CD4-positive, alpha-beta T cell (primary cell): ENCODE measurements around the gene LDHD. TPM values are rescaled to one million over a fixed set of nuclear protein-coding genes. Genes with fewer than 3 reads are reported as not detected.

ENCODE experiments used
- ATAC-seq: fragments of 200-7000 bp; cut with Tn5 transposase; one replicate; pipeline ENCODE4 v1.10.0; 2022; ENCODE audit warnings: mild to moderate bottlenecking; ENCODE audit not compliant: poor library complexity
- CTCF ChIA-PET: fragments of 350-600 bp; sonication (Branson Sonifier 250); formaldehyde crosslinking; loops from one replicate; lab custom pipeline; 2021; ENCODE audit warnings: antibody characterized with exemption, inconsistent platforms; lab: Charles Lee
- POLR2A ChIA-PET: fragments of 350-600 bp; sonication (Branson Sonifier 250); formaldehyde crosslinking; loops from one replicate; lab custom pipeline; 2021; ENCODE audit warnings: antibody characterized with exemption, inconsistent platforms; lab: Charles Lee
- DNase-seq, 14 experiments: peaks; one replicate each; pipeline ENCODE4 v3.0.0-alpha.2; 2013 to 2020; ENCODE audit warnings: mixed read lengths in 2 of 14
- H3K27ac ChIP-seq, 2 donors: one replicate each; pipeline versions ENCODE4 v1.5.1 to v1.7.0; 2013; ENCODE audit warnings: low read length in 2 of 2, low read depth in 1 of 2, mild to moderate bottlenecking in 1 of 2
- H3K27me3 ChIP-seq, 2 experiments: 1 replicate in 1 of 2; 2 replicates in 1 of 2; pipeline versions ENCODE4 v1.6.1 to v1.7.0; 2013; ENCODE audit warnings: low read length in 2 of 2, control low read depth in 1 of 2, mild to moderate bottlenecking in 1 of 2, moderate library complexity in 1 of 2; ENCODE audit not compliant: insufficient read depth in 2 of 2, control insufficient read depth in 1 of 2
- H3K36me3 ChIP-seq: one replicate; pipeline ENCODE4 v1.6.1; 2013; ENCODE audit warnings: low read length, control low read depth; ENCODE audit not compliant: insufficient read depth
- H3K4me1 ChIP-seq: one replicate; pipeline ENCODE4 v1.6.1; 2013; ENCODE audit warnings: low read length, control low read depth; ENCODE audit not compliant: insufficient read depth
- H3K4me3 ChIP-seq: one replicate; pipeline ENCODE4 v1.5.1; 2013; ENCODE audit warnings: mild to moderate bottlenecking, low read length, moderate library complexity
- H3K9me3 ChIP-seq, 2 experiments: 1 replicate in 1 of 2; 2 replicates in 1 of 2; pipeline versions ENCODE4 v1.6.1 to v1.7.0; 2013; ENCODE audit warnings: low read length in 2 of 2, mild to moderate bottlenecking in 2 of 2, control low read depth in 1 of 2, moderate library complexity in 1 of 2; ENCODE audit not compliant: control insufficient read depth in 1 of 2, insufficient read depth in 1 of 2
- H3K27ac Mint-ChIP-seq: one replicate; pipeline ENCODE4 v1.8.0; 2020; ENCODE audit warnings: mixed read lengths
- H3K27me3 Mint-ChIP-seq: one replicate; pipeline ENCODE4 v1.8.0; 2021; ENCODE audit warnings: mixed read lengths
- H3K36me3 Mint-ChIP-seq: one replicate; pipeline ENCODE4 v1.8.0; 2021; ENCODE audit warnings: low read depth, mixed read lengths
- H3K4me1 Mint-ChIP-seq: one replicate; pipeline ENCODE4 v1.8.0; 2021; ENCODE audit warnings: low read depth, mixed read lengths
- H3K4me3 Mint-ChIP-seq: one replicate; pipeline ENCODE4 v1.8.0; 2020; ENCODE audit warnings: mild to moderate bottlenecking, mixed read lengths
- H3K9me3 Mint-ChIP-seq: one replicate; pipeline ENCODE4 v1.8.0; 2020; ENCODE audit warnings: mixed read lengths
- CTCF ChIP-seq: fragments of 200-600 bp; IDR thresholded peaks from one replicate; pipeline ENCODE4 v1.8.0; 2022; ENCODE audit warnings: antibody characterized with exemption, mild to moderate bottlenecking
- intact Hi-C, 2 experiments: fragments of 100-400 bp; cut with DNase I in 1 of 2; cut with micrococcal nuclease in 1 of 2; formaldehyde crosslinking; loops; one replicate each; pipeline versions ENCODE4 v1.15.1 to v1.9.0; 2023 to 2025; cut with DNase I, micrococcal nuclease
- total RNA-seq, 174 experiments: library from RNA in 2 of 174; stranded (reverse) in 2 of 174; gene quantifications; one replicate each; pipeline ENCODE4 v1.2.3 and lab custom pipeline; 2021 to 2026

The LDHD gene
- total RNA-seq, 2 experiments from 2014 or later = not detected

GRCh38 chr16:75071621-75072020, 45.0 kb downstream of the LDHD start:
- no peaks in the 10 kb centered on the region for H3K36me3 ChIP-seq
- DNase-seq (no peak), ATAC-seq (no peak)
- H3K27me3 ChIP-seq = no peaks in the 10 kb centered on the region
- no peaks in the 10 kb centered on the region for H3K9me3 Mint-ChIP-seq
- H3K27ac Mint-ChIP-seq = peak overlapping the region; percentile 74
- no peaks in the 10 kb centered on the region for H3K27me3 Mint-ChIP-seq
- H3K4me1 Mint-ChIP-seq = peaks cover 67% of the 10 kb centered on the region
- H3K9me3 ChIP-seq = no peaks in the 10 kb centered on the region
- H3K4me1 ChIP-seq = peaks cover 37% of the 10 kb centered on the region
- no peaks in the 10 kb centered on the region for H3K36me3 Mint-ChIP-seq
- intact Hi-C loops = loop anchor here in 1 of 2 experiments (5.0 kb wide), 1 partner anchor 36 kb away; no protein-coding TSS in a partner anchor
- ChIA-PET CTCF (no interaction called here), POLR2A (interaction anchor here (0.6 to 1.1 kb wide), 4 partner anchors 18 to 297 kb away, joined by 3 to 5 read pairs (median 4); partner anchors contain the start of gene FA2H)
- H3K4me3 Mint-ChIP-seq = no peak overlapping the region
- no peak overlapping the region for H3K27ac ChIP-seq
- H3K4me3 ChIP-seq = no peak overlapping the region
- TF ChIP-seq CTCF = no peak

GRCh38 chr16:75070012-75070841, 46.4 kb downstream of the LDHD start:
- H3K9me3 Mint-ChIP-seq = no peaks in the 10 kb centered on the region
- H3K4me1 Mint-ChIP-seq = peaks cover 63% of the 10 kb centered on the region
- H3K4me3 Mint-ChIP-seq = no peak overlapping the region
- POLR2A ChIA-PET = interaction anchor here (0.7 kb wide), 1 partner anchor 41 kb away, joined by 4 read pairs; no protein-coding TSS in a partner anchor
- H3K27ac Mint-ChIP-seq = peak overlapping the region; percentile 74
- Histone ChIP-seq H3K9me3 (no peaks in the 10 kb centered on the region), H3K27ac (no peak overlapping the region), H3K4me1 (peaks cover 26% of the 10 kb centered on the region), H3K27me3 (no peaks in the 10 kb centered on the region), H3K4me3 (no peak overlapping the region), H3K36me3 (no peaks in the 10 kb centered on the region)
- H3K36me3 Mint-ChIP-seq = no peaks in the 10 kb centered on the region
- DNase-seq = no peak
- no peak for TF ChIP-seq CTCF
- no peaks in the 10 kb centered on the region for H3K27me3 Mint-ChIP-seq
- CTCF ChIA-PET = interaction anchor here (1.6 to 2.9 kb wide), 2 partner anchors 41 to 72 kb away, joined by 4 to 10 read pairs; partner anchors contain the start of gene ZNRF1
- ATAC-seq = no peak
- intact Hi-C loops = loop anchor here in 1 of 2 experiments (5.0 kb wide), 1 partner anchor 37 kb away; no protein-coding TSS in a partner anchor

- Histone ChIP-seq H3K9me3 (no peaks in the 10 kb centered on the region), H3K4me1 (peaks cover 26% of the 10 kb centered on the region), H3K27me3 (no peaks in the 10 kb centered on the region), H3K4me3 (no peak overlapping the region), H3K27ac (no peak overlapping the region), H3K36me3 (no peaks in the 10 kb centered on the region)
- Mint-ChIP-seq H3K4me3 (no peak overlapping the region), H3K36me3 (no peaks in the 10 kb centered on the region), H3K27ac (peak overlapping the region; percentile 49), H3K9me3 (no peaks in the 10 kb centered on the region), H3K4me1 (peaks cover 64% of the 10 kb centered on the region), H3K27me3 (no peaks in the 10 kb centered on the region)
- POLR2A ChIA-PET = interaction anchor here (0.5 to 1.0 kb wide), 2 partner anchors 13 to 83 kb away, joined by 3 read pairs; partner anchors contain the start of gene WDR59
- intact Hi-C loops = no loop called here
- no peak for ATAC-seq
- CTCF ChIA-PET = interaction anchor here (2.9 kb wide), 1 partner anchor 43 kb away, joined by 10 read pairs; no protein-coding TSS in a partner anchor
- DNase-seq = no peak
- TF ChIP-seq CTCF = no peak
These were observed 48.2 kb downstream of the LDHD start for GRCh38 chr16:75068085-75069031.
